GM12874 (cell line): Measurements from ENCODE around the gene HOXA11.

Source experiments
- TF ChIP-seq, protein P1 (sequence below): IDR thresholded peaks from 2 replicates; pipeline ENCODE4 v1.5.1; 2011; ENCODE audit warnings: low read depth, mild to moderate bottlenecking, control low read depth, low read length, moderate library complexity; ENCODE audit not compliant: insufficient read depth

Gene HOXA11

DNA sequence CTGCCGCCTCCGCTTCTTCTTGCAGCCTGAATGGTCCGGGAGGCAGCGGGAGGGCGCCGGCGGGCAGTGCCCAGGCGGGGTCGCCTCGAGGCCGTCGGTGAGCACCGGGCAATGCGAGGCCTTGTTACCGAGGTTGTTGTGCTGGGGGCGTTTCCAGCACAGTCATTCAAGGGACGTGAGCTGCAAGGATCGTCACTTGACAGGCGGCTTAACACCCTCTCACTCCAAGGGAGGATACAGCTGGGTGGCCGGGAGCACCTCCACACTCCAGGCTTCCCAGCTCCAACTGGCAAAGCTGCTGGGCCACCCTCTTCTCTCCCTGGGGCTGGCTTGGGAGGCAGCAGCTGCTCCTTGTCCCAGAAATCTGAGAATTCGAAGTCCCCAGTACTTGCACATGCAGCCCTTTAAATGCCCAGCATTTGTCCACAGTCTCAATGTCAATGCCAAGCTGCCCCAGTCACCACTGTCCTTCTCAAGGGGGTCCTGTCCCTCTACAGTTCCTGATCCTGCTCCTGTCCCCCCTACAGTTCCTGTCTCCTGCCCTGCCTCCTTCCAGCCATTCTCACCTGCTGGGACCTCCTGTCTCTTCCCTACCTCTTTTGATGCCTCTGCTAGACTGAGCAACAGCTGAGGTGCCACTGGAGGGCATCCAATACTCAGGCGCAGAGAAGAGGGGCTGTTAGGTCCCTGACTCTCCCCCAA lies 4.4 kb upstream of the HOXA11 start:
- TF ChIP-seq, protein P1, sequence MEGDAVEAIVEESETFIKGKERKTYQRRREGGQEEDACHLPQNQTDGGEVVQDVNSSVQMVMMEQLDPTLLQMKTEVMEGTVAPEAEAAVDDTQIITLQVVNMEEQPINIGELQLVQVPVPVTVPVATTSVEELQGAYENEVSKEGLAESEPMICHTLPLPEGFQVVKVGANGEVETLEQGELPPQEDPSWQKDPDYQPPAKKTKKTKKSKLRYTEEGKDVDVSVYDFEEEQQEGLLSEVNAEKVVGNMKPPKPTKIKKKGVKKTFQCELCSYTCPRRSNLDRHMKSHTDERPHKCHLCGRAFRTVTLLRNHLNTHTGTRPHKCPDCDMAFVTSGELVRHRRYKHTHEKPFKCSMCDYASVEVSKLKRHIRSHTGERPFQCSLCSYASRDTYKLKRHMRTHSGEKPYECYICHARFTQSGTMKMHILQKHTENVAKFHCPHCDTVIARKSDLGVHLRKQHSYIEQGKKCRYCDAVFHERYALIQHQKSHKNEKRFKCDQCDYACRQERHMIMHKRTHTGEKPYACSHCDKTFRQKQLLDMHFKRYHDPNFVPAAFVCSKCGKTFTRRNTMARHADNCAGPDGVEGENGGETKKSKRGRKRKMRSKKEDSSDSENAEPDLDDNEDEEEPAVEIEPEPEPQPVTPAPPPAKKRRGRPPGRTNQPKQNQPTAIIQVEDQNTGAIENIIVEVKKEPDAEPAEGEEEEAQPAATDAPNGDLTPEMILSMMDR, result no peak

GRCh38 chr7:27188386-27189294 lies 3.6 kb upstream of the HOXA11 start:
- TF ChIP-seq, protein P1, result no peak

- TF ChIP-seq, protein P1, result no peak
Observed at GRCh38 chr7:27187475-27188385, 2.7 kb upstream of the HOXA11 start.

DNA sequence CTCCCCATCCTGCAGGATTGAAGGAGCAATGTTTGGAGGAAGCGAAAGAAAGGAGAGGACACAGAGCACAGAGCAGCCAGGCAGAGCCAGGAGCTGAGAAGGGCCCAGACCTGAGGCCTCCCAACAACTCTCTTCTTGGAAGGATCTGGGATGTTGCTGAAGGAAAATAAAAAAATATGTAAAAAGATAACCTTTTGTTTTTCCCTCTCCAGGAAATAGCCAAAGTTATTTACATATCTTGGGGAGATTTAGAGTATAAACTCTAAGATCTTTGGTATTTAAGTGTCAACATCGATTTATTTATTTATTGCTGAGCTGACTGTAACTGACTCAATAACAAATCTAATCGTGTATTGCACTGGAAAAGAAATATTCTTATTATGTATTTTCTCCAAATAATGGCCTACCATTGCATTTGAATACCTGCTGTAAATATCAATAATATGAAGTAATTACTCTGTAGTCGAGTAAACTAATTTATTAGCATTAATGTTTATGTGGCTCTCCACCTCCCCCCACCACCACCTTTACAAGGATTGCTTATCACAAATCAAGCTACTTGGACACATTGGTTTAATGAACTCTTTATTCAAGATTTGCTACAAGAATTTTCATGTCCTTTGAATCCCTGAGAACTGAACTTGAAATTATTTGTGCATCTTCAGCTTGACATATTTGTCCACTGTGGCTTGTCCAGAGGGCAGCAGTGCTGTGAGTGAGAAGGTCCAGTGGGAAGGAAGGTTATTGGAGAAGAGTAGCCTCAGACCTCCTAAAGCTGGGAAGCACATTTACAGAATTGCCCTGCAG lies 1.8 kb upstream of the HOXA11 start:
- TF ChIP-seq, protein P1, result no peak

- TF ChIP-seq, protein P1, result no peak
Observed at GRCh38 chr7:27185854-27186667, 1.0 kb upstream of the HOXA11 start.

- TF ChIP-seq, protein P1, result no peak
Observed at GRCh38 chr7:27184337-27185012, 557 bp downstream of the HOXA11 start.
